Fibroblast of peridontal ligament (primary cell): Measurements from ENCODE around the gene MGP.

Experiments used
- DNase-seq: peaks from one replicate; pipeline ENCODE4 v3.0.0-alpha.2; 2010; ENCODE audit errors: extremely low read depth

Gene MGP

GRCh38 chr12:14868916-14869506 lies 16.6 kb downstream of the MGP start:
- DNase-seq: no peak

- DNase-seq: no peak
These were observed 25.2 kb downstream of the MGP start for GRCh38 chr12:14860490-14860889.

DNA sequence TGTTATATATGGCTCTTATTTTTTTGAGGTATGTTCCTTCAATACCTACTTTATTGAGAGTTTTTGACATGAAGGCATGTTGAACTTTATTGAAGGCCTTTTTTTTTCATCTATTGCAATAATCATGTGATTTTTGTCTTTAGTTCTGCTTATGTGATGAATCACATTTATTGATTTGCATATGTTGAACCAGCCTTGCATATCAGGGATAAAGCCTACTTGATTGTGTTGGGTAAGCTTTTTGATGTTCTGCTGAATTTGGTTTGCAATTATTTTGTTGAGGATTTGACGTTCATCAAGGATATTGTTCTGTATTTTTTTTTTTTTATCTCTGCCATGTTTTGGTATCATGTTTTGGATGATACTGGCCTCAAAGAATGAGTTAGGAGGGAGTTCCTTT lies 27.1 kb downstream of the MGP start:
- DNase-seq: no peak

DNA sequence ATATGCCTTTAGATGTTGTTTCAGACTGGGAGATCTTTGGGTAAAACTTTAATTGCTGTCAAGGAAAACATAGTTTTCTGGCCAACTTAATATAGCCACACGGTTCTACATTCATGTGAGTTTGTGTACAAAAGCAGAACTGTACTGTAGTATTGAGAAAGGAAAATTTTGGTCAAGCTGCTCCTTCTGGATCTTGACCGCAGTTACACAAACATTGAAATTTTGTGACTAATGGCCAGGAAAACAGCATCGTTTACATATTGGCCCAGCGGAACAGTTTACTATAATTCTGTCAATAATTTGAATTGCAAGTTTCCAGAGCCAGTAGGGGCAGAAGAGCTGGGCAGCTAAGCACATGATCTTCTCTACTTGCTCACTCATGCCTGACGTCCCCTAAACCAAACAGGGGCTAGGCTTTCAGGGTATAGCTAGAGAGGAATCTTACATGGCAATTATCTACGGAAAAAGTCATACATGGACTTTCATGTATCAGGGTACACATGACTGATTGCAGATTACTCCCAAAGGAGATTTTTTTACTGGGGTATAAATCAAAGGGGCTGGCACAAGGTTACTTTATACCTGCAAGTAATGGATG lies 31.0 kb downstream of the MGP start:
- peak; percentile 55 for DNase-seq

DNA sequence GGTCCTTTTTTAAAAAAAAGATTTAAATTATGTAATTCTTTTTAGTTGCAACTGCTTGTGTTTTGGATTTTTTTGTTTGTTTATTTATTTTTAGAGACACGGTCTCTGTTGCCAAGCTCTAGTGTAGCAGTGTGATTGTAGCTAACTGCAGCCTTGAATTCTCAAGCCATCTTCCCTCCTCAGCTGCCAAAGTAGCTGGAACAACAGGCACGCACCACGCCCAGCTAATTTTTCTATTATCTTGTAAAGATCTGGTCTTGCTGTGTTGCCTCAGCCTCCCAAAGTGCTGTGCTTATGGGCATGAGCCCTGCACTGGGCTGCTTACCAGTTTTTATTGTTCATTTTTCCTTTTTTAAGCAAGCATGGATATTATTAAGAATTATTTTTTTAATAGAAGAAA lies 31.7 kb downstream of the MGP start:
- DNase-seq: peak; percentile 6

DNA sequence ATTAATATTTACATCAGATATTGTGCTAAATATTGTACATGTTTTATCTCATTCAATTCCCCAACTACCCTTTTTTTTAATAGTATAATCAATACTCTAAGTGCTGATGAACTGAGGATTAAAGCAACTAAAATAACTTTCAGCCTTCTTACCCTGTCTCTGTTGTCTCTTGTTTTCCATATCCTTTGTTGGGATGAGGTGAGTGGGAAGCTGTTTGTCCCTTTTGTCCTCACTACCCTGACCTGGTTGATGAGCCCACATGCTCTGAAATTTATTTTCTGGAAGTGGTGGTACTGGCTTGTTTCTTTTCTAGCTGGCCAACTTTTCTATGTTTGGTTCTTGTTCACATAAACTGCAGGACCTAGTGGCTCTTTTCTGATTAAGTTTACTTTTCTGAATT lies 32.8 kb downstream of the MGP start:
- DNase-seq: no peak

DNA sequence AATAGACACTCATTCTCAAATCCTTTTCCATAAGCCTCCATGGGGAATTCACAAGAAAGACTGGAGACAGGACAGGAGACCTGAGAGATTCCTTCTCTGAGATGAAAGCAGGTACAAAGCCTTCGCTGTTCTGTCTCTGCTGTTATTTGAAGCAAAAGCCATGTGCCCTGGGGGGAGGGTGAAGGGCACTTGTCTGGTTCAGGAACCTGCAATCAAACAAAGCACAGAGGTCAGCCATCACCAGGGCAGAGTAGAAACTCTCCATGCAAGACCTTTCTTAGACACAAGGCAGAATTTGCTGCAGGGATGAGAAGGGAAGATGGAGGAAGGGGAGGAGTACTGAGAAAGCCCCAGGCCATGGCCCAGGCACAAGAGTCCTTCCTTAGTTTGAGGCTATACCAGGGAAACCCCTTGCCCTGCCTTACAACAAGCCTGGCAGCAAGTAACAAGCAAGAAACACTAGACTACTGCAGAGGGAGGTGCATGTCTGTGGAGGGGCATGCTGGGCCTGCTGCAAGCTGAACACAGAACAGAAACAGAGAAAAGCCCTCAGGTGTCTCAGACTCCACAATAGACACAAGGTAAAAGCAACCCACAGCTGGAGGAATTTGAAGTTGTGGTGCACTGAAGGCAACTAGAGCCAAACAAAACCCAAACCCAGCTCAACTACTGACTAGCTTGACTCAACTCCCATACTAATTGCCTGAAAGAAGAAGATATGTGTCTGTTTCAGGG lies 34.6 kb downstream of the MGP start:
- no peak for DNase-seq

- no peak for DNase-seq
These were observed 36.0 kb downstream of the MGP start for GRCh38 chr12:14849661-14850060.

DNA sequence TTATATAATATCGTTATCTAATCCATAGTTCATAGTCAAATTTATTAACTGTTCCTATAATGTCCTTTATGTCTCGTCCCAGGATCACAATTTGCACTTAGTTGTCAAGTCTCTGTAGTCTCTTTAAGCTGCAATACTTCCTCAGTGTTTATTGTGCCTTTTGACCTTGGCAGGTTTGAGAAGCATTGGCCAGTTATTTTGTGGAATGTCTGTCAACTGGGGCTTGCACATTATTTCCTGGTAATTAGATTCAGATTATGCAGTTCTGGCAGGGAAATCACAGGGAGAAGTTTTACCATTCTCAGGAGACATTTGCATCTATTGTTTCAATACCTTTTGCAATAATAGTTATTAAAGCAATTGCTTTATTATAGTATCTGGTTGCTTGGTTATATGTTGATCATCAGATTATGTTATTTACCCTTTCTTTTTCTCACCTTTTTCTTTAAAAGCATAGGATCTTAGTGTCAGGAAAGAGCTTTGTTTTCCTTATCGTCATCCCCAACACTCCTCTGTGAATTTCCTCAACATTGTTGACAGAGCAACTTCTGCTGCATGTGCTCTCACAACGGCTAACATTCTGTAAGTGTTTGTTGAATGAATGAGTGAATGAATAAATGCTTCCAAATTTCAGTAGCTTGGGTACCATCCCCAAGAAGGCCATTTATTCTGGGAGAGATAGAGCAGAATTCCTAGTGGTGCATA lies 38.6 kb downstream of the MGP start:
- DNase-seq: no peak

- no peak for DNase-seq
These were observed 39.5 kb downstream of the MGP start for GRCh38 chr12:14846042-14846587.

DNA sequence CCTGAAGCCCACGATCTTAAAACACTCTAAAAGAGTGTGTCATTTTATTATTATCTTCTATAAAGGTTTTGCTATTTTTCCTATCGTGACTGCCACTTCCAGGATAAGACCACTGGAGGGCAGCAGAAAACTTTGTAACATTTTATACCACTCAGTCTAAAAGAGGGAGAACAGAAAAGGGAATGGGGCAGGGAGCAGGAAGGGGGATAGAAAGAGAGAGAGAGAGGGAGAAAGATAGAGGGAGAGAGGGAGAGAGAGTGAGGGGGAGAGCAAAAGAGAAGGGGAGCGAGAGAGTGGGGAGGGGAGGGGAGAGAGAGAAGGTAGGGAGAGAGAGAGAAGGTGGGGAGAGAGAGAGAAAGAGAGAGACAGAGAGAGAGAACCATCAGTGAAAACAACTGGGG lies 40.3 kb downstream of the MGP start:
- DNase-seq: peak; percentile 71

DNA sequence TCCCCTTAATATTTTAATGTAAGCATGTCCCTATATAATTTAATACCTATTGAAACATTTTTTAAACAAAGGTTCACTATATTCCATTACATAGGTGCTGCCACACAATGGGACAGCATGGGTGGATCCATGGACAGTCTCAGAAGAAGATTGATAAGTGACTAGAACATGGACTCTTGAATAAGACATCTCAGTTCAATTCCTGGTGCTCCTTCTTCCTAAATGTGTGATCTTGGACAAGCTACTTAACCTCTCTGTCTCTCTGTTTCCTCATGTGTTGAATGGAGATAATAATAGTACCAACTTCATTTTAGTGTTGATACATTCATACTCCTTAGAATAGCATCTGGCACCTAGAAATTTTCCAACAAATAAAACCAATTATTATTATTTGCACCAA lies 41.3 kb downstream of the MGP start:
- DNase-seq: no peak

DNA sequence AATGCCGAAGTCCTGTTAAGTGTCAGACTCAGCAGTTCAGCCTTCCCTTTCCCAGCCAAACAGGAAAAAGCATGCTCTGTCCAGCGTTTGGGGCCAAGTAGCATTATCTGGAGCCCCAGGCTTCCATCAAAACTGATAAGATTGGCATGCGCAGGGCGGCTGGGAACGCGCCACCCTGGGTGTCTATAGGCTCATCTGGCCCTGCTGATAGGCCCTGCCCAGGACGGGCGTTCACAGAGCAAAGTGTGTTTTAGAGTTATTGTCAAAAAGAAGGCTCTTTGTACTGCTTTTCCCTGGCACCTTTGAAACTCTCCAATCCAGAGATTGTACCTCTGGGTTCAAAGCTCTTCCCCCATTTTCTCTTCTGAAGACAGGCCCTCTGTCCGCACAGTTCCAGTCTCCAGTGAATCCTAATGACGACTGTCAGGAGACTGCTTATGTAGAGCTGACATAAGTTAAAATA lies 42.2 kb downstream of the MGP start, which contains the start of gene ART4:
ART4 (minus strand) TSS at position 102 of the 463 bp plus-strand sequence. CDS start 413 bp downstream, outside the sequence.
- DNase-seq: no peak

- no peak for DNase-seq
These were observed 43.3 kb downstream of the MGP start for GRCh38 chr12:14842315-14842714.

- DNase-seq: peak; percentile 33
These were observed 43.9 kb downstream of the MGP start for GRCh38 chr12:14841761-14842160.

GRCh38 chr12:14840616-14841015 lies 45.0 kb downstream of the MGP start:
- DNase-seq: no peak

GRCh38 chr12:14839262-14839661 lies 46.4 kb downstream of the MGP start:
- DNase-seq: no peak

DNA sequence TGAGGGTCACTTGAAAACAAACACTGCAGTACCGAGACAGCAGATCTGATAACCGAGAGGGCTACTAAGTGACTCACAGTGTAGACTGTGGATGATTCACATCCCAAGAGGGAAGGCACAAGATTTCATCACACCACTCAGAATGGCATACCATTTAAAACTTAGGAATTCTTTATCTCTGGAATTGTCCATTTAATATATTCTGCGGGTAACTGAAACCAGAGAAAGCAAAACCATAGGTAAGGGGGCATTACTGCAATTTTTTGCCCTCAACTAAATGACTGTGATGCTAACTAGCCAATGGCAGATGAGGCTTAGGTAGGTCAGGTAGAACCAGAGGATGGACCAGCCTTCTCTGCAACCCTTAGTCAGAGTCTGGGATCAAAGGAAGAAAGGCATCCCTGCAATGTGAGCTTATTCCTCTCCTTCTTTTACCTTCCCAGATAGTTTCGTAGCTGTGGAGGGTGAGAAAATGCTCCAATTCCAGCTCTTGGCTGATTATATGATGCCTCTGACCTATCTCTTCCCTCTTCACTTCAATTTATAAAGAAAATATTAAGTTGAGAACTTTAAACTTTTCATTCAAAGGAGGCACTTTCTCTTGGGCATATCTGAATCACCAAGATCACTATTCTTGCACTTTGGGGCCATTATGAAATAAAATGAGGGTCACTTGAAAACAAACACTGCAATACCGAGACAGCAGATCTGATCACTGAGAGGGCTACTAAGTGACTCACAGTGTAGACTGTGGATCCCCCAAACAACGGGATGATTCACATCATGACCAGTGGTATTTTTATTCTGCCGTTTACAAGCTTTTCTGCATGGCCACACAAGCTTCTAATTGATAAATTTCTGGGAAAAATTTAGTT lies 49.1 kb downstream of the MGP start:
- DNase-seq: peak; percentile 73

GRCh38 chr12:14834509-14834908 lies 51.1 kb downstream of the MGP start:
- no peak for DNase-seq

DNA sequence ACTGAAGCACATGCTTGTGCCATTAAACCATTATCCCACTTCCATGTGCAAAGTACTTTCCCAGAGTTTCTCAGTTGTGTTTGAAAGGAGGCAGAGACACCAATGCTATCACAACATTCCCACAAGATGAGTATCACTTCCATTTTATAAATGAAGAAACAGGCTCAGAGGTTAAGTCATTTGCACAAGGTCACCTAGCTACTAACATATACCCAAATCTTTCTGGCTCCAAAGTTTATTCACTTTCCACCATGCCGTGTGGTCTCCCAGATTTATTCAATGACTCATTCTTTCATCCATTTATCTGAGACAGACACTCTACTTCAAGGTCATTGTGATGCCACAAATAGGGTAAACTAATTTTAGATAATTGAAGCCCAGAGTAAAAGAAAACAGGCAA lies 51.7 kb downstream of the MGP start:
- no peak for DNase-seq

- DNase-seq: no peak
These were observed 52.3 kb downstream of the MGP start for GRCh38 chr12:14833336-14833735.
